Measurements from ENCODE around the gene PPM1M.

GRCh38 chr3:52230461-52230860 lies 15.1 kb upstream of the PPM1M start:
- TF ChIP-seq TARDBP (IDR thresholded peaks at IDR 0.05) (no peak), SP1 (IDR thresholded peaks at IDR 0.05) (no peak), ZNF384 (IDR thresholded peaks at IDR 0.05) (no peak), SUZ12 (IDR thresholded peaks at IDR 0.05) (no peak), BHLHE40 (IDR thresholded peaks at IDR 0.05; ENCODE audit: borderline replicate concordance) (no peak), L3MBTL2 (conservative IDR thresholded peaks at IDR 0.05) (no peak)
